Measurements from ENCODE around the gene PHACTR1. TPM values are rescaled to one million over a fixed set of nuclear protein-coding genes. Genes with fewer than 3 reads are reported as not detected.
A peak's percentile ranks its signal among the peaks of the same experiment; 100 is the strongest.

PHACTR1 gene
- total RNA-seq, 1 donor = 0.43 TPM

- no peak overlapping the region for H3K4me3 ChIP-seq (ENCODE audit: low read depth, low read length)
- DNase-seq (ENCODE audit: low read depth) = no peak
- no peak for TF ChIP-seq CTCF (IDR thresholded peaks at IDR 0.05; ENCODE audit: insufficient read depth, low read depth, low read length)
Measured at GRCh38 chr6:13305288-13305687, 588.7 kb downstream of the PHACTR1 start.

DNA sequence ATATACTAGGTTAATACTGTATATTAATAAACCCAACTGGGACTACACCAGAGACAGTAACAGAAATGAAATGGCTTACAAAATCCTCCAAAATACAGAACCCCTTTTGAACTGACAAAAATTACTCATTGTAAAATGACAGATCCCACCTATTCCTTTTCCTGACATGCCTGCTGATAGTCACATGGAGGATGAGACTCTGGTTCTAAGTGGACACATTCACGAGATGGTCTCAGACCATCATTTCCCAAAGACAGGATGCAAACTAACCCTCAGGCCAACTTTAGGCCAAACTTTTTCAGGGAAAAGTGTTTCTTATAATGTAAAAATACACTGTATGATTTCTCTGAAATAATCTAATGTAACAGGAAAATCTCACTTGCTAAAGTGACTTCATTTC is 589.2 kb downstream of the PHACTR1 start:
- TF ChIP-seq CTCF (IDR thresholded peaks at IDR 0.05; ENCODE audit: insufficient read depth, low read depth, low read length) = no peak
- H3K4me3 ChIP-seq (ENCODE audit: low read depth, low read length) = no peak overlapping the region
- no peak for DNase-seq (ENCODE audit: low read depth)

DNA sequence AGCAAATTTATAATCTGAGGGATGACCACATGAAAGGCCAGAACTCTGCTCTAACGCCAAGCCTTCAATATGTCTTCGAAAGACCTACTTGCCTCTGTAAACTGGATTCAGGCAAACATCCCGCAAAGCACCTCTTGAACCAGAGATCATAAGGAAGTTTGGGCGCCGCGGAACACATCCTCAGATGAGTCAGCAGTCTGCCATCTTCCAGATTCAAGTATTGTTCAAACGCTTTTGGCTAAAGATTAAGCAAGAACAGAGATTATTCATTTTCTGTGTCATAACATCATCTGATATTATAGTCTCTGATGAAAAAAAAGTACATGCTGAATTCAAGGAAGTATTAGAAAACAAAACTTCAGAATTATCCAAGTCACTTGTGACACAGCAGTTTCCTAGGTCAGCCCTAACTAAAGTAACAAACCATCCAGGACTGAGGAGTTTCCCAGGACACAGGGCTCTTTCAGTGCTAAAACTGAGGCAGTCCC is 591.0 kb downstream of the PHACTR1 start:
- H3K4me3 ChIP-seq (ENCODE audit: low read depth, low read length) = no peak overlapping the region
- TF ChIP-seq CTCF (IDR thresholded peaks at IDR 0.05; ENCODE audit: insufficient read depth, low read depth, low read length) = no peak
- DNase-seq (ENCODE audit: low read depth) = peak; percentile 44

DNA sequence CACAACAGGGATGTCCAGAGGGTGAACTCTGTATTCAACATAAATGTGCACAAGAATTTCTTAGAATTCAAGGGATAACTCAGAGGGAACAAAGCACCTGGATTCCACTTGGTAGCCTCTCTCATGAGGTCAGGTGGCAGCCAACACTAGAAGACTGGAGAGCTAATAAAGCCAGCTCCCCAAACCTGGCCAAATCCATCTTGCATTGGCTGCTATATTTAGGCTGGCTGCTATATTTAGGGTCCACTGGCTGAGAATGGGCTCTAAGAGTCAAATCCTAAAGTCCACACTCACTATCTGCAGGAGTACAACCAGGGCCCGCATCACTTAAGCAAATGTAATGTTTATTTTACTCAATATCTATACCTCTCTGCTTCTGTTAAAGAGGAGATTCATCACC is 591.8 kb downstream of the PHACTR1 start:
- no peak for DNase-seq (ENCODE audit: low read depth)
- H3K4me3 ChIP-seq (ENCODE audit: low read depth, low read length) = no peak overlapping the region
- no peak for TF ChIP-seq CTCF (IDR thresholded peaks at IDR 0.05; ENCODE audit: insufficient read depth, low read depth, low read length)

DNA sequence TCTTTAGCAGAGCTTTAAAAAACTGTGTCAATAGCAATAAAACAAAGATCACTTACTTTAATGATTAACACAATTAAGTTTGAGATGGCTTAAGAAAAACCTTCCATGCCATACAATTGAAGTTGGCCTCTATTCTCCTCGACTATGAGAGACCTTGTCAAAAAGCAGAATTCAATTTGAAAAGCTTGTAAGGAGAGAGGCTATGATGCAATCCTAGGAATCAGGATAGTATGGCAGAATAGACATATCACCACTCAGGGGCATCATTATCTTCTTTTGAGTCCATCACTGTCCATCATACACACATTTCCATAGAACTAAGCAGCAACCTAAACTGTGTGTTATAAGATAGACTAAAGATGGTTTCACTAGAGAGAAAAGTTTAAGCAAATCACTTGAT is 594.6 kb downstream of the PHACTR1 start:
- TF ChIP-seq CTCF (IDR thresholded peaks at IDR 0.05; ENCODE audit: insufficient read depth, low read depth, low read length) = no peak
- no peak for DNase-seq (ENCODE audit: low read depth)
- H3K4me3 ChIP-seq (ENCODE audit: low read depth, low read length) = no peak overlapping the region

DNA sequence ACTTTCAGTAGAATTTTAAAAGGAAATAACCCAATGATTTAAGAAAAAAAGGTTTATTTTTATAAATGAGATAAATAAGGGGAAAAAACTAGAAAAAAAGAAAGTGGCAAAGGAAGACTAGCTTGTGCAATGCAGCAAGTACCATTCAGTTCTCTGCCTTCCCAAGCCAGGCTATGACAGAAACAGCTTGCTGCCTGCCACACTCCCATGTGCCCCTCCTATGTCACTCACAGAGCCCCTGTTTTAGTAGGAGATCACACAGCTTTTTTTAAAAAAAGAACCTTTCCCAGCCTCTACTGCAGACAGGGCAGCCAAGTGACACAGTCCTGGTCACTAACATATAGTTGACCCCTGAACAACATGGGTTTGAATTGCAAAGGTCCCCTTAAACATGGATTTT is 598.2 kb downstream of the PHACTR1 start:
- DNase-seq (ENCODE audit: low read depth) = no peak
- TF ChIP-seq CTCF (IDR thresholded peaks at IDR 0.05; ENCODE audit: insufficient read depth, low read depth, low read length) = no peak
- H3K4me3 ChIP-seq (ENCODE audit: low read depth, low read length) = no peak overlapping the region

GRCh38 chr6:13315896-13316295 is 599.3 kb downstream of the PHACTR1 start:
- TF ChIP-seq CTCF (IDR thresholded peaks at IDR 0.05; ENCODE audit: insufficient read depth, low read depth, low read length) = no peak
- no peak for DNase-seq (ENCODE audit: low read depth)

More at GRCh38 chr6:13315896-13316295, 599.3 kb downstream of the PHACTR1 start:
- H3K4me3 ChIP-seq (ENCODE audit: low read depth, low read length) = no peak overlapping the region
